MG63 (cell line): ENCODE measurements around the gene CFAP61. TPM values are rescaled to one million over a fixed set of nuclear protein-coding genes. Genes with fewer than 3 reads are reported as not detected.
"Not testable (repeated sequence)": the region's sequence is repeated elsewhere in the genome, so short reads cannot be mapped to it uniquely, and the experiment has no call there.

Experiments used
- DNase-seq: peaks from one replicate; pipeline ENCODE4 v3.0.0-alpha.2; 2020
- H3K27me3 ChIP-seq: fragments of 250-450 bp; sonication (Bioruptor Pico); 2 replicates; pipeline ENCODE4 v1.5.1; 2020; ENCODE audit warnings: mild to moderate bottlenecking, moderate library complexity
- H3K36me3 ChIP-seq: fragments of 250-450 bp; sonication (Bioruptor Pico); 2 replicates; pipeline ENCODE4 v1.5.1; 2020; ENCODE audit warnings: mild to moderate bottlenecking, moderate library complexity
- H3K4me3 ChIP-seq: fragments of 250-450 bp; sonication (Bioruptor Pico); 2 replicates; pipeline ENCODE4 v1.5.1; 2020; ENCODE audit warnings: mild to moderate bottlenecking, moderate library complexity
- H3K9me3 ChIP-seq: fragments of 250-450 bp; sonication (Bioruptor Pico); 2 replicates; pipeline ENCODE4 v1.5.1; 2020; ENCODE audit warnings: mild to moderate bottlenecking, moderate library complexity
- total RNA-seq: library from RNA; depleted of rRNA; stranded (reverse); fragments of >200 nt; shearing (Covaris generic); gene quantifications from 2 replicates; pipeline ENCODE4 v1.2.3, GENCODE V29; 2014; ENCODE audit warnings: low replicate concordance

CFAP61 gene
- total RNA-seq, 1 experiment from 2014 or later = not detected

DNA sequence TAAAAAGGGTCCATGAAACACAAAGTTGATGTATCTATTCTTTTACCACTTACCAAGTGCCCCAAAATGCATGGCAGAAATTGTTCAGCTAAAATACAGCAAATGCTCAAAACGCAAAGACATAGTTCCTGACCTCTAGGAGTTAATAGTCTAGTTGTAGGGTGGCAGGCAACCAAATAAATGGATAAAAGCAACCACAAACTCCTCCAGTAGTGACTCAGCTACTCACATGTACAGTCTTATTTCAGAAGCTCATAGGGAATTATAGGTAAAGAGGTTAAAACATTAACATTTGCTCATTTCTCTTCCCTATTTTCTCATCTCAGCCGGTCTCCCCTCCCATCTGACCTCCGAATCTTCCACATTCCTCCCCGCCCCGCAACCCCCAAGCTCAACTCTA, 171.6 kb downstream of the CFAP61 start:
- H3K9me3 ChIP-seq = no peaks in the 10 kb centered on the region
- H3K36me3 ChIP-seq = no peaks in the 10 kb centered on the region
- no peak for DNase-seq
- H3K4me3 ChIP-seq = no peak overlapping the region
- H3K27me3 ChIP-seq = no peaks in the 10 kb centered on the region

DNA sequence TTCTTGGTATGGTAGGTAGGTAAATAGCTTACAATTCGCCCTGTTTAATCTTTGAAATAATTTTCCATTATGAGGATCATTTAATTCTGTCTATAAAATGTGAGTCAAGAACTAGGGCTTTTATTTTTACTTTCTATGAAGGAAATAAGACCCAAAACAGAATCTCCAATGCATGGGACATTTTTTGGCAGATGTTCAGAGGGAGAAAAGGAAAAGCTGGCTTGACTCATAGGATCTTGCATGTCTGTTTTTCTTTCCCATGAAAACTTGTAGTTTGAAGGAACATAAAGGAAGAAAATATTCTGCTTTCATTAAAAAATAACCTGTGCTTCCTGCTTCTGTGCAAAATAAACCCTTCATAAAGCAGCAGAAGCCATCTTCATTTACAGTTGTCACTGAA, 172.5 kb downstream of the CFAP61 start:
- DNase-seq = no peak
- H3K27me3 ChIP-seq = no peaks in the 10 kb centered on the region
- no peaks in the 10 kb centered on the region for H3K36me3 ChIP-seq
- H3K4me3 ChIP-seq = no peak overlapping the region
- H3K9me3 ChIP-seq = no peaks in the 10 kb centered on the region

DNA sequence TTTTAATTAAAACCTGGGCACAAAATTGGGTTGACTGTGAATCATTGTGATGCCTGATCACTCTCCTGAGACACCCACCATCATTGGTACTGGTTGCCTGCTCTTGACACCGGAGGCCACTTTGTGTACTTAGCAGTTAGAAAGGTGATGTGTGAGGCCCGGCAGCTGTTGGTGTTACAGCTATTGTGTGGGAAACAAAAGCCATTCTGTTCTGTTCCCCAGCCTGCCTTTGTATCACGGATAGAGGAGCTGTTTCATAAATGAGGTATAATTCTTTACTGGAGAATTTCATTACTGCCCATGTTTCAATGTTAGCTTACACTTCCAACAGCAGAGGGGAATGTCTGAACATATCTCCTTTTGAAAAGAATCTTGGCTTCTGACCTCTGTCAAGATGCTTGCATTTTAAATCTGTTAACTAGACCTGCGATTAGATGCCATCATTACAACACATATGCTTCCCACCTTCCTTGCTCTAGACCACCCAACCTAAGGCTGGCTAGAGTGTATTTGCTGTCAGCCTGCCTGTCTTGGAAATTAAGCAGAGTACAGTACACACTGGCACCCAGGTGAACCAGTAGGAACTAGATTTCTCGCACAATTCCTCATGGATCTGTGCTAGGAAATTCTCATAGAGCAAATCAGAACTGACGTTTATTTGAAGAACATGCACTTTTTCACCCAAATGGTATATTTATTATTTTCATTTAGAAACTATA, 173.2 kb downstream of the CFAP61 start:
- H3K4me3 ChIP-seq = no peak overlapping the region
- DNase-seq = no peak
- H3K27me3 ChIP-seq = no peaks in the 10 kb centered on the region
- no peaks in the 10 kb centered on the region for H3K36me3 ChIP-seq
- no peaks in the 10 kb centered on the region for H3K9me3 ChIP-seq

DNA sequence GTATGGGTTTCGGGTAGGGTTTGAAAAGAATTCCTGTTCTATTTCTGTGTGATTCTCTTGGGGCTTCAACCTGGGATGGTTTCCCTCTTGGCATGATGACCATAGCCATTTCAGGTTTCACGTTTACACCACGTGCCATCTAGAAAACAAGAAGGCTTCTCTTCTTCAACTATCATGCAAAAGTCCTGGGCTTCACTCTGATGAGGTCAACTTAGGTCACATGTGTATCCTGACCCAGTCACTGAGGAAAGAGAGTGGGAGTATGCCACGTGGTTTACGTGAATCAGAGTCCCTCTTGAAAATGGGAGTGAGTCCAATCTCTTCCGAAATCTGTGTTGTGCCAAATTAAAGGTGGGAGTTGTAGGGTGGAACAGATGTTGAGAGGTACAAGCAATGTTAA, 174.2 kb downstream of the CFAP61 start:
- H3K27me3 ChIP-seq = no peaks in the 10 kb centered on the region
- H3K4me3 ChIP-seq = no peak overlapping the region
- no peaks in the 10 kb centered on the region for H3K36me3 ChIP-seq
- no peak for DNase-seq
- no peaks in the 10 kb centered on the region for H3K9me3 ChIP-seq

DNA sequence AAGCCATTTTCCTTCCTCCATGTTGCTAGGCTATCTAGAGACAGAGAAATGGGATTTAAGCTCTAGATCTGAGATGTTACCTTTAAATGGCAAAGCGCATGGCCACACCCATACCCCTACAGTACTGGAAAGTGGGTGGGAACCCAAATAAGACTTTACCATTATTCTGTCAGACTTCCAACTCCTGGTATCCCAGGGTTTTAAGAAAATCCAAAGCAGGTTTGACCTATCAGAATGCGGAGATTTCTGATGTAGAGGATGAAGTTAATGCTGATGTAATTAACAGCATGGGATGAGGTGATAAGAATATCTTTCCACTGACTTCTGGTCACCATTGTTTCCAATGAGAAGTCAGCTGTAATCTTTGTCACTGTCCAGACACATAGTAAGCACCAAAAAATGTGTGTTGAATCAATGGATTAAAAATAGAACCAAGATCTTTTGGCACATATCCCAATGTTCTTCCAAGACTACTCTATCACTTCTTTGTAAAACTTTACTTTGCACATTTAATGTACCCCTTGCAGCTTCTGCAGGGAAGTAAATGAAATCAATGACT, 174.8 kb downstream of the CFAP61 start:
- Histone ChIP-seq H3K36me3 (no peaks in the 10 kb centered on the region), H3K9me3 (no peaks in the 10 kb centered on the region), H3K27me3 (no peaks in the 10 kb centered on the region), H3K4me3 (no peak overlapping the region)
- no peak for DNase-seq

DNA sequence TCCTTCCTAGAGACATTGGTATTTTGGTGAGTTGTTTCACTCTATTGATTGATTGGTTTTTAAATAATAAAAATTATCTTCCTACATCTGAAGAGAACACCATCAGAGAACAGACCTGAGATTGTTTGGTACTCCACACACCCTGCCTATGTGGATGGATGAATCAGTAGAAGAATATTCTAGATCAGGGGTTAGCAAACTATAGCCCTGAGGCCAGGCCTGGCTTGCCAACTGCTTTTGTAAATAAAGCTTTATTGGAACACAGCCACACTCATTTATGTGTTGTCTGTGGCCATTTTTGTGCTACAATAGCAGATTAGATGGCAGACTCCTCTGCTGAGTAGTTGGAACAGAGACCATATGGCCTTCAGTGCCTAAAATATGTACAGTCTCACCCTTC, 176.0 kb downstream of the CFAP61 start:
- DNase-seq = no peak
- no peak overlapping the region for H3K4me3 ChIP-seq
- H3K9me3 ChIP-seq = no peaks in the 10 kb centered on the region
- H3K27me3 ChIP-seq = no peaks in the 10 kb centered on the region
- H3K36me3 ChIP-seq = no peaks in the 10 kb centered on the region

DNA sequence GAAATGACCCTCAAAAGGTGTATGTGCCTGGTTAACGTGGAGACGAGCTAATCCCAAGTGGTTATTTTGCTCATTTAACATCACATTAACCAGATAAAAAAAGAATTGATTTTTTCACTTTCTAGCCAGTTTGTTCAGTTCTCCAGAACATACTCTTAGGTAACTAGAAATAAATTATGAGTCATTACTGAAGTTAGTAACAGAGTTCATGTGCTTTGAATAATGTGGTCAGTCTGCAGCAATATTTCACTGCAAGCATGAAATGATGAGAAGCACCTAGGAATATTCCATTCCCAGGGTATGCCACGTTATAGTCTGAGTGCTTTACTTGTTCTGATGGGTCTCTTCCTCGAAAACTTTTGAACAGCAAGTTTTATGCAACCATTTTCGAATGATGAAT, 177.3 kb downstream of the CFAP61 start:
- Histone ChIP-seq H3K36me3 (no peaks in the 10 kb centered on the region), H3K9me3 (no peaks in the 10 kb centered on the region), H3K4me3 (no peak overlapping the region), H3K27me3 (no peaks in the 10 kb centered on the region)
- no peak for DNase-seq

DNA sequence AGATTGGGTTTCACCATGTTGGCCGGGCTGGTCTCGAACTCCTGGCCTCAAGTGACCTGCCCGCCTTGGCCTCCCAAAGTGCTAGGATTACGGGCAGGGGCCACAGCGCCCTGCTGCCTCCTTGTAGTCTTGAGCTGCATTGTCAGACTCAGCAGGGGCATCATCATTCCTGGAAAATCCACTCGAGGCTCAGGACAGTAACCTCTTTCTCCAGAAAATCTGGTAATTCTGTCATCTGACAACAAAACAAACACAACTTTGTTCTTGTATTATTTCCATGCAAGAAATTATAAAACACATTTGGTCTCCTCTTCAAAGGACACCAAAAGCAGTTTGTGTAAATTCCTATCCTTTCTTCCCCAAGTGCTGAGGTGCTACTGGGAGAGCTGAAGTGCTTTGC, 178.4 kb downstream of the CFAP61 start:
- DNase-seq = no peak
- Histone ChIP-seq H3K4me3 (no peak overlapping the region), H3K36me3 (no peaks in the 10 kb centered on the region), H3K27me3 (no peaks in the 10 kb centered on the region), H3K9me3 (no peaks in the 10 kb centered on the region)

DNA sequence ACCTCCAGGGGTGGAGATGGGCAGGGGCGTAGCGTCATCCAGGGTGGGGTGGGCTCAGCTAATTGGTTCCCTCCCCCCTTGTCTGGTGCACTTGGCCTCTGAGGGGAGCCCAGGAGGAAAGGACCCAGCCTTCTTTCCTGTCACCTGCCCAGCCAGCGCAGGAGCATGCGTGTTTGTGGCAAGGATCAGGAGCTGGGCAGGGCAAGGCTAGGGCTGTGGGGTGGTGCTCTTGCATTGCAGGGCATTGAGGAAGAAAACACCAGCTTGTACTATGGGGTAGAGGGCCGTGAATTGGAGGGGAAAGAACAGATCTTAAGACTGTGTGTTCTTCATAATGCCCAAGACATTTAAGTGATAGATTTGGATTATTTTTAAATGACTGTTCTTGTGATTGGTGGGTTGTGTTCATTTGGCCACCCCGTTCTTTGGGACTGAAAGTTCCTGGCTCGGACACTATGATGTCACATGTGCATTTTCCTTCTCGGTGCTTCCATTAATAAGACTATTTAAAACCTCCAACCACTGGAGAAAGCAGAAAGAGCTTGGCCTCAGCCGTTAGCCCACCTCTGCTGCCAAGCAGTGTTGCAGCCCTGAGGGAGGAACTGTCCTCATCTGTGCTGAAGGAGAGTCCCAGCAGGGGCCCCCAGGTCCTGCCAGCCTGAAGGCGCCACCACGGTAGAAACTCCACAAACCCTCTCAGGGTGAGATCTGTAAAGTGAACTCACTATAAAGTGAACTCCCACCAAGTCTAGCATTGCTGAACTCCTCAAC, 179.4 kb downstream of the CFAP61 start:
- DNase-seq = no peak

DNA sequence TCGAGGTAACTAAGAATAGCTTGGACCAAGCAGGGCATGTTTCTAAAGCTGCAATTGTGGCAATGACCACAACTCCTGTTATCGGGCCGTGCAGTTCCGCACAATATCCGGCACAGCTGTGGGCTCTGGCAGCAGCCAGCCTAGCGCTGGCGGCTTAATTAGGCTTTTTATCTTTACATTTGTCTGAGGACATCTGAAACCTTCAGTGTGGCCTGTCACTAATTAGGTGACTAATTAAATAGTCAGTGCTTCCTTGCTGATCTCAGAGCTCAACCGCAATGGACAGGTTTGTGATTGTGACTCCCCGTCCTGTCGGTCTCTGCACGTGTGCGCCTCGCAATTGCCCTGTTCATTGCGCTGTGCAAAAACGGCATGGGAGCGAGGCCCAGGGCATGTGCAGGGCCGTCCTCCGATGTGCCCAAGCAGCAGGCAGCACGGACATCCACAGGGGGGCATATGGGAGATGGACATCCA, 180.7 kb downstream of the CFAP61 start:
- H3K4me3 ChIP-seq = no peak overlapping the region
- H3K27me3 ChIP-seq = no peaks in the 10 kb centered on the region
- no peaks in the 10 kb centered on the region for H3K36me3 ChIP-seq
- no peak for DNase-seq
- no peaks in the 10 kb centered on the region for H3K9me3 ChIP-seq

More for the DNA sequence above, 179.4 kb downstream of the CFAP61 start:
- Histone ChIP-seq H3K36me3 (no peaks in the 10 kb centered on the region), H3K9me3 (no peaks in the 10 kb centered on the region), H3K4me3 (no peak overlapping the region), H3K27me3 (no peaks in the 10 kb centered on the region)

DNA sequence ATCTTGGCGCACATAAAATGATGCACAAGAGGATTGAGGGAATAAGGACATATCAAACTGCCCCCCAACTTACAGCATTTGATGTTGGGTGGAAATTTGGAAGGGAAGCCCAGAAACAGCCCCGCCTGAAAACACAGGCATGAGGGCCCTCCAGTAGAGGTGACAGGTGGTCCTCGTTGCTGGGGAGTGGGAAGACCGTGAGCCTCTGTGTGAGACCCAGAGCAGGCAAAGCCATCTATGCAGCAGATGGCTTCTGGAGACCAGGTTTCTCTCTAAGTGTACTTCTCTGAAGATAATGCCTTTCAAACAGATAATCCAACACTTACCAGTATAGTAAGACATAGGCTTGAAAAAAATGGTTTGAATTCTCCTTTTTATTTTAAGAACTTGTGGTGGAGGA, 183.3 kb downstream of the CFAP61 start:
- Histone ChIP-seq H3K9me3 (no peaks in the 10 kb centered on the region), H3K36me3 (no peaks in the 10 kb centered on the region), H3K27me3 (no peaks in the 10 kb centered on the region), H3K4me3 (no peak overlapping the region)
- no peak for DNase-seq

DNA sequence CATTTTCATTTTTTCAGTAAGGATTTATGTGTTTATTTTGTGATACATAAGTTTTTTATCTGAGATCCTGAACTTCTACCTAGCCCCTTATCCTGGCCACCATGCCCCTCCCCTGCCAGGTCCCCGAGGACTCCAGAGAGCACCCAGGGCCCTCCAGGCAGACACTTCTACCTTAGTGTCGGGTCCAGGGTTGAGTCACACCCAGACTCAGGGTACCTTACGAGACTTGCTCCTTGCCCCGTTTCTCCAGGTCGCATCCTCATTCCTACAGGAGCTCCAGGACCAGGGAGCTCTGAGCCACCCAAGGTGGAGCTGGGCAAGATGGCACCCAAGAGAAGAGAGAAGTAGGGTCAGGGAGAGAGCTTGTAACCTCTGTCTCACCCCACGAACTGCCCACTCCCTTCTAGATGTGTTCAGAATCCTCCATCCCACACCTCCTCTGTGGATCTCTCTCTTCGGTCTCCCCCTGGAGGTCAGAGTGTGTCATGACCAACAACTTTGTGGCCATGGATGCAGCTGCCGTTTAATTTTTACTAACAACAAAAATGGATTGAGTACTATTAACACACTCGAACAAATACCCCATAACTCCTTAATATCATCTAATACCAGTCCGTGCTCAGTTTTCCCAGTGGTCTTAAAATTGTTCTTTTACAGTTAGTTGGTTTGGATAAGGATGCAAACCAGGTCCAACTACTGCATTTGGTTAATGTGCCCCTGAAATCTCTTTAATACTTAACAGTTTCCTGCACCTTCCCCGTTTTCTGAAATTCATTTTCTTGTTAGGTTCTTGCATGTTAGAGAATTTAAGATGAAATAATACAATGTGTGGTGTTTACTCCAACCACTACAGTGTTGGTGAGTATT, 185.0 kb downstream of the CFAP61 start:
- H3K4me3 ChIP-seq = no peak overlapping the region
- DNase-seq = peak; percentile 4
- no peaks in the 10 kb centered on the region for H3K36me3 ChIP-seq
- H3K27me3 ChIP-seq = no peaks in the 10 kb centered on the region
- no peaks in the 10 kb centered on the region for H3K9me3 ChIP-seq

DNA sequence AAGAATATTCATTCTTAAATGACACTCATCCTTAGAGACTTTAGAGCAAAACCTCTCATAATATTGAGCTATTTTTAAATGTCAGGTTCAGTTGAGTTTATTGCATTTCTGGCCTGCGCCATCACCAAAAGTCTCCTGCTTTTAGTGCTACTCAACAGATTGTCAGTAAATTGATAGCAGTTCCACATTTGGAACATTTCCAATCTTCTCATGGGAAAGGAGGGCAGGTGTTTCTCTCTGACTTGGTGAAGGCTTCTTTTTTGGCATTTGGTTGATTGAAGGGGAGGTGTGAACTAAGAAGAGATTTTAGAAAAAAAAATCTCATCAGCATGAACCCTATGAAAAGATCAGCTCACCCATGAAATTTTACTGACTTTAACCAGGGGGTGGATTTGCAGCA, 189.6 kb downstream of the CFAP61 start:
- DNase-seq = no peak
- H3K27me3 ChIP-seq = no peaks in the 10 kb centered on the region
- H3K9me3 ChIP-seq = no peaks in the 10 kb centered on the region
- H3K36me3 ChIP-seq = no peaks in the 10 kb centered on the region
- H3K4me3 ChIP-seq = no peak overlapping the region

DNA sequence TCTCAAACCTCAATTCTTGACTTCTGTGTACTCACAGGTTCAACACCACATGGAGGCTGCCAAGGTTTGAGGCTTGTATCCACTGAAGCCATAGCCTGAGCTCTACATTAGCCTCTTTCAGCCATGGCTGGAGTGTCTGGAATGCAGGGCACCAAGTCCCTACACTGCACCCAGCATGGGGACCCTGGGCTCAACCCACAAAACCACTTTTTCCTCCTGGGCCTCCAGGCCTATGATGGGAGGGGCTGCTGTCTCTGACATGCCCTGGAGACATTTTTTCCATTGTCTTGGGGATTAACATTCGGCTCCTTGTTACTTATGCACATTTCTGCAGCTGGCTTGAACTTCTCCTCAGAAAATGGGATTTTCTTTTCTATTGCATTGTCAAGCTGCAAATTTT, 192.1 kb downstream of the CFAP61 start:
- H3K9me3 ChIP-seq, H3K4me3 ChIP-seq, H3K36me3 ChIP-seq, DNase-seq, H3K27me3 ChIP-seq: not testable (repeated sequence)

DNA sequence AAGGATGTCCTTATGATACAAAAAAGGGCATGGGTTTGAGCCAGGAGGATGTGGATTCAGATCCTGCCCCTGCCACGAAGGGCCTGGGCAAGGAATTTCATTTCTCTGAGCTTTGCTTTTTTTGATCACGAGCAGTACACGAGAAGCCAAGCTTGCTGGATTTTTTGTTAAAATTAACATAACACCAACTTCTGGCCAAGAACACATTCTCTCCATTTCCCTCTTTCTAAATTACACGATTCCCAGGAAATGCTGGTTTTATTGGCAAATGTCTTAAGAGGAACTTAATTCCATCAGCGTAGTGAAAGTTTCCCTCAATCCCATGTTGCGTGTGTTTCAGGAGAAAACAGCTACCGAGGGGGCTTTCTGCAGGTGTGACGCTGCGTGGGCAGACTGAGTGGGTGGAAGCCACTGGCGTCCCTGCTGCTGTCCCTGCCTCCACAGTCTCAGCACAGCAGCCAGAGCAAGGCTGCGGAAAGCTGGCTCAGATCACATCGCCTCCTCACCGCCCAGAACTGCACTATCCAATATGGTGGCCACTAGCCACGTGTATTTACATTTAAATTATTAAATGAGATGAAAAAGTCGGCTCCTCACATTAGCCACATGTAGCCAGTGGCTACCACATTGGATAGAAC, 194.8 kb downstream of the CFAP61 start:
- no peaks in the 10 kb centered on the region for H3K9me3 ChIP-seq
- H3K27me3 ChIP-seq = no peaks in the 10 kb centered on the region
- no peaks in the 10 kb centered on the region for H3K36me3 ChIP-seq
- no peak for DNase-seq
- no peak overlapping the region for H3K4me3 ChIP-seq

DNA sequence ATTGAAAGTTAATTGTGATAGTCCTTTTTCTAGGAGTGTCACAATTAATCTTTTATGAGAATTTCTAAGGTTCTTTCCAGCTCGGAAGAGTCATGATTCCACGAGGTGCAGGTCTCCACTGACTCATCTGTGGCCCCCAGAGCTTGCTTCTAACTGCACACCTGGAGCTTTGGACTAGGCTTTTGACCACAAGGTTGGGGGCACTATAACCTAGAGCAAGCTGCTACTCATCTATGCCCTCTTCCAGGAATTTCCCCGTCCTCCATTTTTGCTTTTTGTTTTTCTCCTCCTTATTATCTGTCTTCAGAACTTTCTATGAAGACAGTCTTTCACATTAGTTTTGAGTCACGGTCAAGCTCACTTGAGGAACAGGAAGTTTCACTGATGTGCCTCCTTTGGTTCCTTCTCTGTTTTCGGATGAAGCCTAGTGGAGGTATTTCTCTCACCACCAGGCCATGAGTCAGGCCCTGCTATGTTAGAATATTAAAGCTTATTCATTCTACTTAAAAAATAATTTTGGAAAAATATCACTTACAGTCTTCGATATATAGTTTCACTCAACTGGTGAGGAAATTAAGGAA, 196.4 kb downstream of the CFAP61 start:
- no peak overlapping the region for H3K4me3 ChIP-seq
- no peaks in the 10 kb centered on the region for H3K36me3 ChIP-seq
- DNase-seq = no peak
- no peaks in the 10 kb centered on the region for H3K9me3 ChIP-seq
- H3K27me3 ChIP-seq = no peaks in the 10 kb centered on the region
